K562 (cell line): ENCODE data around the gene WWP2. TPM values are rescaled to one million over a fixed set of nuclear protein-coding genes. Genes with fewer than 3 reads are reported as not detected.

ENCODE experiments used
- BCLAF1 ChIP-seq, 2 experiments: fragments of 450-650 bp in 1 of 2; IDR thresholded peaks; 2 replicates each; pipeline ENCODE4 v1.6.1; 2011 to 2017; ENCODE audit warnings: low read depth in 2 of 2, antibody characterized with exemption in 1 of 2, borderline replicate concordance in 1 of 2, low read length in 1 of 2, mild to moderate bottlenecking in 1 of 2, mixed read lengths in 1 of 2; ENCODE audit not compliant: control insufficient read depth in 1 of 2
- CBX8 ChIP-seq: fragments of 200-600 bp; sonication (generic); IDR thresholded peaks from 2 replicates; pipeline ENCODE4 v1.6.1; 2012; ENCODE audit warnings: borderline replicate concordance, mixed run types, low read depth, mild to moderate bottlenecking, moderate library complexity, mixed read lengths, low read length, control low read depth, inconsistent platforms; ENCODE audit not compliant: poor library complexity, severe bottlenecking; ENCODE audit errors: extremely low read depth
- CGGBP1 ChIP-seq: fragments of 250-450 bp; sonication (Bioruptor Pico); IDR thresholded peaks from 2 replicates; pipeline ENCODE4 v1.9.0; 2021; ENCODE audit warnings: mild to moderate bottlenecking
- ETV6 ChIP-seq, 3 experiments: fragments of 150-350 bp in 1 of 3; sonication (generic) in 1 of 3; formaldehyde crosslinking in 1 of 3; IDR thresholded peaks; 2 replicates each; pipeline versions ENCODE4 v1.6.1 to v1.8.0; 2014 to 2022; ENCODE audit warnings: borderline replicate concordance in 2 of 3, low read depth in 2 of 3, antibody characterized with exemption in 1 of 3, low read length in 1 of 3, mild to moderate bottlenecking in 1 of 3, missing genetic modification reagents in 1 of 3
- GTF2F1 ChIP-seq: IDR thresholded peaks from 2 replicates; pipeline ENCODE4 v1.6.1; 2011; ENCODE audit warnings: low read depth, low read length, improper control_type of control experiment
- HLTF ChIP-seq: fragments of 450-650 bp; IDR thresholded peaks from 2 replicates; pipeline ENCODE4 v1.6.1; 2016
- HNRNPUL1 ChIP-seq: fragments of 200-400 bp; formaldehyde crosslinking; IDR thresholded peaks from 2 replicates; pipeline ENCODE4 v1.6.1; 2017; ENCODE audit warnings: low read length
- ILF3 ChIP-seq: fragments of 450-650 bp; IDR thresholded peaks from 2 replicates; pipeline ENCODE4 v1.6.1; 2018; ENCODE audit warnings: antibody characterized with exemption, mild to moderate bottlenecking, moderate library complexity, borderline replicate concordance
- KDM4B ChIP-seq, 2 experiments: fragments of 450-650 bp in 1 of 2; sonication (generic) in 1 of 2; IDR thresholded peaks; 2 replicates each; pipeline ENCODE4 v1.6.1; 2016 to 2017; ENCODE audit warnings: borderline replicate concordance in 2 of 2, antibody characterized with exemption in 1 of 2, low read depth in 1 of 2, mild to moderate bottlenecking in 1 of 2
- MBD2 ChIP-seq: sonication (generic); IDR thresholded peaks from 2 replicates; pipeline ENCODE4 v1.6.1; 2016; ENCODE audit warnings: low read depth, borderline replicate concordance
- MCM3 ChIP-seq: fragments of 450-650 bp; IDR thresholded peaks from 2 replicates; pipeline ENCODE4 v1.6.1; 2016
- MTA2 ChIP-seq: fragments of 450-650 bp; IDR thresholded peaks from 2 replicates; pipeline ENCODE4 v1.6.1; 2016; ENCODE audit warnings: low read depth
- NFE2L1 ChIP-seq: fragments of 450-650 bp; IDR thresholded peaks from 2 replicates; pipeline ENCODE4 v1.6.1; 2016; ENCODE audit warnings: missing genetic modification characterization, low read depth, mild to moderate bottlenecking, missing compliant biosample characterization, moderate library complexity, borderline replicate concordance
- OTX1 ChIP-seq: fragments of 450-650 bp; formaldehyde crosslinking; IDR thresholded peaks from 2 replicates; pipeline ENCODE4 v1.4.0; 2022; ENCODE audit warnings: mild to moderate bottlenecking
- PHB ChIP-seq: fragments of 250-450 bp; sonication (Bioruptor Pico); IDR thresholded peaks from 2 replicates; pipeline ENCODE4 v1.5.0; 2021
- POLR2A ChIP-seq: fragments of 450-650 bp; conservative IDR thresholded peaks from 2 replicates; pipeline ENCODE4 v1.6.1; 2016
- SRSF7 ChIP-seq: fragments of 200-400 bp; formaldehyde crosslinking; optimal IDR thresholded peaks from 2 replicates; pipeline ENCODE3; 2017; ENCODE audit warnings: mild to moderate bottlenecking, low read depth, low read length
- ZBTB43 ChIP-seq: sonication (generic); formaldehyde crosslinking; IDR thresholded peaks from 2 replicates; pipeline ENCODE4 v1.8.0; 2023; ENCODE audit warnings: mild to moderate bottlenecking, missing genetic modification reagents
- ZFP1 ChIP-seq: fragments of 450-650 bp; formaldehyde crosslinking; IDR thresholded peaks from 2 replicates; pipeline ENCODE4 v1.4.0; 2020; ENCODE audit warnings: mild to moderate bottlenecking, mixed read lengths
- ZNF174 ChIP-seq: fragments of 250-450 bp; sonication (Bioruptor Pico); IDR thresholded peaks from 2 replicates; pipeline ENCODE4 v1.4.0; 2020; ENCODE audit warnings: mild to moderate bottlenecking
- ZNF175 ChIP-seq: fragments of 200-800 bp; sonication (Bioruptor generic); IDR thresholded peaks from 2 replicates; pipeline ENCODE4 v1.6.1; 2016; ENCODE audit warnings: low read depth, mild to moderate bottlenecking, missing genetic modification characterization, missing compliant biosample characterization
- ZNF282 ChIP-seq: sonication (generic); formaldehyde crosslinking; IDR thresholded peaks from 2 replicates; pipeline ENCODE4 v1.8.1; 2023; ENCODE audit warnings: missing genetic modification reagents
- ZNF3 ChIP-seq: fragments of 250-450 bp; sonication (Bioruptor Pico); IDR thresholded peaks from 2 replicates; pipeline ENCODE4 v1.5.0; 2021; ENCODE audit warnings: mild to moderate bottlenecking, moderate library complexity
- ZNF311 ChIP-seq: fragments of 250-450 bp; sonication (Bioruptor Pico); IDR thresholded peaks from 2 replicates; pipeline ENCODE4 v1.4.0; 2020; ENCODE audit warnings: mild to moderate bottlenecking, moderate library complexity
- ZNF408 ChIP-seq: fragments of 250-450 bp; sonication (Bioruptor Pico); IDR thresholded peaks from 2 replicates; pipeline ENCODE4 v1.4.0; 2020; ENCODE audit warnings: low read depth, mild to moderate bottlenecking, moderate library complexity
- polyA plus RNA-seq, 8 experiments: library from polyadenylated mRNA; depleted of rRNA in 4 of 8; stranded (reverse) in 5 of 8; unstranded in 3 of 8; fragments of >200 nt; fragmentation: Nextera tagmentation in 2 of 8; fragmentation: Illumina TruSeq in 1 of 8; extraction: Ambion mirVana in 2 of 8; extraction: Trizol in 1 of 8; gene quantifications; 2 replicates each; pipeline versions ENCODE4 v1.2.1 to v1.2.3, GENCODE V29; 2011 to 2014; ENCODE audit warnings: inconsistent platforms in 1 of 8, missing spikeins in 1 of 8
- total RNA-seq, 7 experiments: library from RNA; depleted of rRNA in 6 of 7; stranded (reverse); fragments of >200 nt in 6 of 7; fragmentation: Illumina TruSeq in 2 of 7; extraction: Trizol in 2 of 7; gene quantifications; 2 replicates each; pipeline versions ENCODE4 v1.2.1 to v1.2.3, GENCODE V29; 2011 to 2021; ENCODE audit warnings: low replicate concordance in 1 of 7

The WWP2 gene
- total and polyA plus RNA-seq, 9 of the 15 experiments (the other 6 are each of a cell fraction or from before 2014, with no cell fraction given), result 1.9 to 34.4 (median 14.6) TPM

- no peak for TF ChIP-seq ZNF311 (CRISPR knock-in tag)
- TF ChIP-seq KDM4B (IDR thresholded peaks at IDR 0.05; ENCODE audit: borderline replicate concordance in 2 of 2, low read depth in 1 of 2), result peak in 1 of 2 experiments; percentile 52; a peak in 1 of 4 replicates
- peak; percentile 39; the same call in 1 of the 2 replicates for TF ChIP-seq ZFP1
- no peak for TF ChIP-seq NFE2L1 (tag)
- no peak for TF ChIP-seq ETV6 (IDR thresholded peaks at IDR 0.05; ENCODE audit: borderline replicate concordance in 1 of 2, low read depth in 2 of 2, low read length in 1 of 2)
- TF ChIP-seq ETV6 (CRISPR knock-in tag; IDR thresholded peaks at IDR 0.05; ENCODE audit: borderline replicate concordance), result no peak
- TF ChIP-seq ZNF3 (CRISPR knock-in tag), result no peak
- TF ChIP-seq CBX8, result no peak
- peak; percentile 84 for TF ChIP-seq POLR2A
- TF ChIP-seq ILF3, result peak; percentile 77; the same call in 1 of the 2 replicates
- TF ChIP-seq ZNF282 (CRISPR knock-in tag), result no peak
- no peak for TF ChIP-seq HNRNPUL1
- no peak for TF ChIP-seq ZBTB43 (CRISPR knock-in tag)
- TF ChIP-seq GTF2F1, result no peak
- no peak for TF ChIP-seq PHB (CRISPR knock-in tag)
- TF ChIP-seq MBD2, result no peak
- no peak for TF ChIP-seq CGGBP1 (CRISPR knock-in tag)
- TF ChIP-seq MTA2, result no peak
- 0 out of 2 replicates have a peak, but pooled peaks have one; percentile 51 for TF ChIP-seq ZNF175
- TF ChIP-seq ZNF408 (CRISPR knock-in tag), result no peak
- TF ChIP-seq OTX1 (CRISPR knock-in tag), result no peak
- no peak for TF ChIP-seq MCM3
- TF ChIP-seq ZNF174 (CRISPR knock-in tag), result no peak
- TF ChIP-seq HLTF, result no peak
- no peak for TF ChIP-seq SRSF7
- TF ChIP-seq BCLAF1 (IDR thresholded peaks at IDR 0.05; ENCODE audit: borderline replicate concordance in 1 of 2, control insufficient read depth in 1 of 2, low read depth in 2 of 2, low read length in 1 of 2), result no peak
Observed at GRCh38 chr16:69761983-69762813, at the start of gene WWP2 (continued).
